ENCODE data around the gene RNPEPL1. TPM values are rescaled to one million over a fixed set of nuclear protein-coding genes. Genes with fewer than 3 reads are reported as not detected.
A peak's percentile ranks its signal among the peaks of the same experiment; 100 is the strongest.

RNPEPL1 gene
- total and polyA plus RNA-seq, 10 of the 15 experiments (the other 5 are each of a cell fraction or from before 2014, with no cell fraction given): 0.24 to 49.5 (median 6.8) TPM

DNA sequence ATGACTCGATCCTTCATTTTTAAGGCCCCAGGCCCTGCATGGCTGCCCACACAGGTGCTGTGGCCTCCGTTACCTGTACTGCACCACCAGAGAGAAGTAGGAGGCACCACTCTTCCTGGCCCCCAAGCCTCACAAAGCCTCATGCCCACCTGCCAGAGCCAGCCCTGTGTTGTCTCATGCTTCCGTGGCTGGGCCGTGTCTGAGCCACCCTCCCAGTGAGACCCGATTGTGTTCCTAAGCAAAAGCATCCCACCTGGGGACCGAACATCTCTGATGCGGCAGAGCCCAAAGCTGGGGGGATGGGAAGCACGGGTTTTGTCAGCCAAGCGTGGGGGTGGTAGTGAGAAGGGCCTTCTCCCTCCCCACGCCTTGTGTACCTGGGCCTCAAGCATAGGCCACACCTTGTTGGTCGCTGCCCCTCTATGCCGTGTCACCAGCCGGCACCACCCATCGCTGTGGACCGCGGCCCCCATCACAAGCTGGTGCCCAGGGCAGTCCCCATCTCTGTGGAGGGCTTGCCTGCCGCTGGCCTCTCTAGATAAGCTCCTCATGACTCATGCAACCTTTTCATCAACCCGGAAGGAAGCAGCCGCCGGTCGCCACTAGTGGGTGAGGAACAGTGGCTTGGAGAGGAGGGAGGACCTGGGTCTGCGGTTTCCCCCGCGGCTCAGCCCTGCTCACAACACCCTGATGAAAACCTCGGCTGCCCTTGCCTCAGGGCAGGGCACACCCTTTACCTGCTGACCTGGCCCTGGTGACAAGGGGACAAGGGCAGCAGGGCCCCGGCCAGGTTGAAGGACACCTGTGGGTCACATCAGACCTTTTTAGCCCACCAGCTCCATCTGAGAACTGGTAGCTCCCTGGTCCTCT is 2.7 kb upstream of the RNPEPL1 start (continued):
- TF ChIP-seq, protein P1, sequence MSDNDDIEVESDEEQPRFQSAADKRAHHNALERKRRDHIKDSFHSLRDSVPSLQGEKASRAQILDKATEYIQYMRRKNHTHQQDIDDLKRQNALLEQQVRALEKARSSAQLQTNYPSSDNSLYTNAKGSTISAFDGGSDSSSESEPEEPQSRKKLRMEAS (IDR thresholded peaks at IDR 0.05; ENCODE audit: low read depth, low read length): peak; percentile 44; the same call in 1 of the 2 replicates
- TF ChIP-seq MYC (IDR thresholded peaks at IDR 0.05; ENCODE audit: insufficient read depth, insufficient read length, insufficient replicate concordance, low read length, severe bottlenecking): peak; percentile 77
- TF ChIP-seq NFYB (IDR thresholded peaks at IDR 0.05; ENCODE audit: insufficient read depth, low read depth, low read length): no peak
- no peak for TF ChIP-seq USF2 (IDR thresholded peaks at IDR 0.05; ENCODE audit: borderline replicate concordance, low read depth, low read length)
- TF ChIP-seq GATAD2B (conservative IDR thresholded peaks at IDR 0.05; ENCODE audit: low read depth): peak; percentile 59
- TF ChIP-seq USF1 (IDR thresholded peaks at IDR 0.05; ENCODE audit: borderline replicate concordance, extremely low read length, insufficient read depth, low read depth, low read length): no peak
- no peak for TF ChIP-seq ZNF622 (IDR thresholded peaks at IDR 0.05)
- no peak for TF ChIP-seq RFX5 (IDR thresholded peaks at IDR 0.05; ENCODE audit: low read depth, low read length)
- TF ChIP-seq BHLHE40 (IDR thresholded peaks at IDR 0.05; ENCODE audit: borderline replicate concordance in 1 of 2, low read depth in 2 of 2, low read length in 1 of 2): peak in 1 of 2 experiments; percentile 59; a peak in 1 of 4 replicates
- peak; percentile 36; the same call in 1 of the 2 replicates for TF ChIP-seq TBL1XR1 (IDR thresholded peaks at IDR 0.05; ENCODE audit: low read depth, low read length)
- TF ChIP-seq SP1 (IDR thresholded peaks at IDR 0.05; ENCODE audit: low read depth, low read length): no peak
- TF ChIP-seq BRCA1 (IDR thresholded peaks at IDR 0.05; ENCODE audit: low read depth, low read length): no peak
- TF ChIP-seq ASH2L (IDR thresholded peaks at IDR 0.05; ENCODE audit: borderline replicate concordance, low read depth): no peak
- TF ChIP-seq IKZF1 (conservative IDR thresholded peaks at IDR 0.05): peak; percentile 62
- TF ChIP-seq RBBP5 (conservative IDR thresholded peaks at IDR 0.05): no peak
- no peak for TF ChIP-seq POLR2AphosphoS5 (IDR thresholded peaks at IDR 0.05; ENCODE audit: low read length)
- TF ChIP-seq BCL3 (IDR thresholded peaks at IDR 0.05; ENCODE audit: borderline replicate concordance, insufficient read depth, low read depth, low read length, poor library complexity, severe bottlenecking): peak; percentile 57
- TF ChIP-seq JUND (IDR thresholded peaks at IDR 0.05; ENCODE audit: low read depth, low read length): peak; percentile 71
- TF ChIP-seq BCLAF1 (IDR thresholded peaks at IDR 0.05): no peak
- peak; percentile 62; the same call in 1 of the 2 replicates for TF ChIP-seq DPF2 (IDR thresholded peaks at IDR 0.05)
- TF ChIP-seq NR2F1 (conservative IDR thresholded peaks at IDR 0.05): 0 out of 2 replicates have a peak, but pooled peaks have one; percentile 14
- no peak for TF ChIP-seq ATF3 (IDR thresholded peaks at IDR 0.05; ENCODE audit: borderline replicate concordance, extremely low read depth, low read depth, low read length)
- TF ChIP-seq YY1 (IDR thresholded peaks at IDR 0.05; ENCODE audit: low read depth, low read length): no peak

Measured in GM12878 (cell line).